T-helper 2 cell treated with Interferon-gamma antibody and Interleukin-4, amounts not matched to agents 5 μg/mL and 100 μg/mL, for 36 hours (primary cell): Measurements from ENCODE around the gene NAP1L5.

Experiments used
- DNase-seq: peaks from one replicate; pipeline ENCODE4 v3.0.0; 2021; ENCODE audit warnings: low spot score
- H3K27ac Mint-ChIP-seq: one replicate; pipeline ENCODE4 v1.8.0; 2021; ENCODE audit warnings: mild to moderate bottlenecking, mixed read lengths
- H3K27me3 Mint-ChIP-seq: one replicate; pipeline ENCODE4 v1.8.0; 2021; ENCODE audit warnings: low read depth, mixed read lengths
- H3K36me3 Mint-ChIP-seq: one replicate; pipeline ENCODE4 v1.8.0; 2021; ENCODE audit warnings: low read depth, mixed read lengths
- H3K4me1 Mint-ChIP-seq: one replicate; pipeline ENCODE4 v1.8.0; 2021; ENCODE audit warnings: low read depth, mixed read lengths
- H3K4me3 Mint-ChIP-seq: one replicate; pipeline ENCODE4 v1.8.0; 2022; ENCODE audit warnings: mild to moderate bottlenecking, moderate library complexity, mixed read lengths
- H3K9me3 Mint-ChIP-seq: one replicate; pipeline ENCODE4 v1.8.0; 2021; ENCODE audit warnings: mixed read lengths

The NAP1L5 gene

DNA sequence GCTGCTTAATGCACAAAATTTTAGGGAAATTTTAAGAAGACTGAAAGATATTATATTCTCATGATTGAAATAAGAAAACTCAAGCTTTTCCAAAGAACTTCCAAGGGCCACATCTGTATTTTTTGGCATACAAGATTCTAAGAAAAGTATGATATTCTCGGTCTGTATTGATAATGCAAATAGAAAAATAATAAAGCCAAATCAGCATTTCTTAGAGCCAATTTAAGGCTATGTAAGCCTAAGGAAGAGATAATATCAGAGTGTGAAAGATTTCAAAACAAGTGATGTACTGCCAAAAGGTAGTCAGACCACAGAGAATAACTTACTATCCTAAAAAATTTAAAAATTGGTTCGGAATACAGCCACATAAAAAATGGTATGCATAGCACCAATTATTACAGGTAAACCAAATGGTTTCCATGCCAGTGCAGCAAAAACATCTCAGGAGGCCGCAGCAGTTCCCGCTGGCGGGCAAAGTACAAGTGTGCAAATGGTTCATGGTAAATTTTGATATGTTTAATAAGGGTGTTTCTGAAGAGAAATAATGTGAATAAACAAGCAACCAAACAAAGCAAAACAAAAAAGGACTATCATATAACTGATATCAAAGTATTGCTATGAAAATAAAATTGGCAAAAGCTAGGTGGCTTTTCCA, 35.2 kb upstream of the NAP1L5 start:
- no peak overlapping the region for H3K4me3 Mint-ChIP-seq
- no peaks in the 10 kb centered on the region for H3K9me3 Mint-ChIP-seq
- no peaks in the 10 kb centered on the region for H3K27me3 Mint-ChIP-seq
- peaks cover 3% of the 10 kb centered on the region for H3K4me1 Mint-ChIP-seq
- H3K27ac Mint-ChIP-seq, result no peak overlapping the region
- peaks cover 19% of the 10 kb centered on the region for H3K36me3 Mint-ChIP-seq
- DNase-seq, result no peak

DNA sequence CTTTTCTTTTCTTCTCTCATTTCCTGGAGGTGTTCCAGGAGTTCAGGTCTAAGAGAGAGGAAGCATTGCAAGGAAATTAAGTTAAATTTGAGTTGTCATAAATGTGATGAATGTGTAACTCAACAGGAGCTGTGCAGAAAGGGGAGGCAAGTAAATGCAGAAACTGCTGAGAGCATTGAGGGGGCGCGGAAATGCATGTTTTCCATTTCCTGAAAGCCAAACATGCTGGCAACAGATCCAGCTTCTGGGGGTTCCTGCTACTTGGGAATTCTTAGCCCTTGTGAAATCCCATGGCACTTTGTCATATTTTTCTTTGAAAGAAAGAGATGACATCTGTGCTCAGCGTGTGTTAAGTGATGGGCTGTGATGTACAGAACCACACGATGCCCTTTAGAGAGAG, 33.8 kb upstream of the NAP1L5 start:
- H3K27me3 Mint-ChIP-seq, result no peaks in the 10 kb centered on the region
- peaks cover 25% of the 10 kb centered on the region for H3K36me3 Mint-ChIP-seq
- no peaks in the 10 kb centered on the region for H3K9me3 Mint-ChIP-seq
- H3K27ac Mint-ChIP-seq, result no peak overlapping the region
- DNase-seq, result no peak
- no peaks in the 10 kb centered on the region for H3K4me1 Mint-ChIP-seq
- H3K4me3 Mint-ChIP-seq, result no peak overlapping the region

DNA sequence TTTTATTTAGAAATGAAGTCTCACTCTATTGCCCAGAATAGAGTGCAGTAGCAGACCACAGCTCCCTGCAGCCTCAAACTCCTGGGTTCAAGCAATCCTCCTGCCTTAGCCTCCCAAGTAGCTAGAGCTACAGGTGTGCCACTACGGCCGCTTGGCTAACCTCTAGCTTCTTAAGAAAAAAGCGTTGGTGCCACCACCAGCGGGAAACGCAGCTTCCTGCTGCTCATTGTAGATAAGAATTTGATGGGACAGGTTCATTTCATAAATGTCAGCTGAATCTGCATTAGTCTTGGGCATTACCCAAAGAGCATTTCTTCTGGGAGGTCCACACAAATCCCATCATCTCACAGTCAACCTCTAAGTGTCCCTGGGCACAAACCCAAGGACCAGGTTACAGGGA, 33.2 kb upstream of the NAP1L5 start:
- Mint-ChIP-seq H3K4me3 (no peak overlapping the region), H3K27ac (no peak overlapping the region), H3K9me3 (no peaks in the 10 kb centered on the region), H3K27me3 (no peaks in the 10 kb centered on the region), H3K4me1 (no peaks in the 10 kb centered on the region), H3K36me3 (peaks cover 23% of the 10 kb centered on the region)
- no peak for DNase-seq

DNA sequence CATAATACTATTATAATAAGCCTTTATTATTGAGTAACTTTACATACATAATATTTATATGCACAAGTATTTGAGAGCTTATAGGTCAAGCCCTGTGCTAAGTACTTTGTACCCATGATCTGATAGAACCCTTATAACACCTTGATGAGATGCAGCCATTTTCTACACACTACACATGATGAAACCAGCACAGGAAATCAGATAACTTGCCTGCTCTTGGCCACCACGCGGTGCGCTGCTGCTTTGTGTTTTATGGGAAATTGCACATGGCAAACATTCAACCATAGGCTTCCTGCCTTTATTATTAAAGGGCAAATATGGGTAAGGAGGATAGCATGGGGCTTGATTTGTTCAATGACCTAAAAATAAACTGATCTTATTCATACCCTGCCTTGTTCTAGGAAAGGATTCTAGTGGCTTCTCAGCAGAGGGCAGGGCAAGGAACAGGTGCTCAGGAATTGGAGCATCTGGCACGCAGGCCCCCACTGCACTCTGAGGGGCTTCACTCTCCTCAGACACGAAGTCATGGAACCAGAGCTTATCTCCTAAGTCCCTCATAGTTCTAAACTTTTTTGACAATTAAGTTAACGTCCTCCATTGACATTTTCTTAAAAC, 31.6 kb upstream of the NAP1L5 start:
- peaks cover 23% of the 10 kb centered on the region for H3K36me3 Mint-ChIP-seq
- H3K27me3 Mint-ChIP-seq, result no peaks in the 10 kb centered on the region
- no peak for DNase-seq
- H3K27ac Mint-ChIP-seq, result no peak overlapping the region
- H3K4me3 Mint-ChIP-seq, result no peak overlapping the region
- no peaks in the 10 kb centered on the region for H3K9me3 Mint-ChIP-seq
- no peaks in the 10 kb centered on the region for H3K4me1 Mint-ChIP-seq

DNA sequence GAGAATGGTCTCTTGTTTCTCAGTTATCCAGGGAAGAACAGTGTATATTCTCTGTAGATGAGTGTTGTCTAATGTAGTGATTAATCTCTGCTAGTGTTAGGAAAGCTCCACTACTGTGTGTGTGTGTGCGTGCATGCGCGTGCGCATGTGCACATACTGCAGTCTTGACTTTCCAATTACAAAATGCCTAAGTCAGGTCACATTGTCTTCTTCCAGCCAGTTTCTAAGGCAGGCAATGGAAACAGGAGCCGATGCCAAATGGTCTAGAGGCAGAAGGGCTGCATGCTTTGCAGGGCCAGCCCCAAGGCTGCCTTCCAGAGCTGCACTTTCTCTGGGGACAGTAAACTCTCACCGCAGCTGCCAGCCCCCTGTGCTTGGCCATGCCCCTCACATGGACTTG, 30.5 kb upstream of the NAP1L5 start:
- Mint-ChIP-seq H3K9me3 (no peaks in the 10 kb centered on the region), H3K27me3 (no peaks in the 10 kb centered on the region), H3K4me1 (no peaks in the 10 kb centered on the region), H3K36me3 (peaks cover 23% of the 10 kb centered on the region), H3K27ac (no peak overlapping the region), H3K4me3 (no peak overlapping the region)
- DNase-seq, result no peak

DNA sequence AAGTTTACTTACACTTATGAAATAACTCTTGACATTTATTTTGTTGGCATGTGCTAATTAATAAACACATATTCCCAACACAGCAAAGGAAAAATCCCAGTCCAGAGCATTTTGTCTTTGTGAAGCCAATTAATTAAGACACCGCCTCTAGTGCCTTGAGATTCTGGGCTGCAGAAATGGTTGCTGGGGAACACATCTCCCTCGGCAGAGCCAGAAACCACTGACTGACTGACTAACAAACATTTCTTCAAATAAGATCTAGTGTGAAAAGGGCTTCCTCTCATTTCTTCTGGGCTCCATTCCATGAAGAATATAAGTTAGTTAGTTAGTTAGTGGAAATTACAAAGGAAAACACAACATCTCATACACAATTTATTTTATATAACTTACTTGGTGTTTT, 28.4 kb upstream of the NAP1L5 start:
- no peaks in the 10 kb centered on the region for H3K27me3 Mint-ChIP-seq
- no peak overlapping the region for H3K27ac Mint-ChIP-seq
- no peaks in the 10 kb centered on the region for H3K4me1 Mint-ChIP-seq
- DNase-seq, result no peak
- no peaks in the 10 kb centered on the region for H3K9me3 Mint-ChIP-seq
- no peak overlapping the region for H3K4me3 Mint-ChIP-seq
- H3K36me3 Mint-ChIP-seq, result peaks cover 22% of the 10 kb centered on the region

DNA sequence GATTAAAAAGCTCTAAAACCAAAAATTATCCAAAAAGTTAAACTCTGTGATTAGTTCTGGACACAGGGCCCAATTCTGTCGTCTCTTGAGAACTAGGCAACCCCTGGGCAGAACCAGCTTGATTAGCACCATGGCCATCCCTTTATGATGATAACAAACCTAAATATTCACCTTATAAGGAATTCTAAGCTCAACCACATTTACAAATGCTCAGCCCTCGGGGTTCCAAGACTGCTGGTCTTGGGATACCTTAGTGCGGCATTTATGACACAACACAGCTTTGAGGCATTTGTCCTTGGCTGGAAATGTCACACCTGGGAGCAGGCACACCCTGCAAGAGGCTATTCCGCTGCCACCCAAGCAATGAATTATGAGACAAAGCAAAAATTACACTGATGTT, 27.5 kb upstream of the NAP1L5 start:
- Mint-ChIP-seq H3K4me1 (no peaks in the 10 kb centered on the region), H3K9me3 (no peaks in the 10 kb centered on the region), H3K27ac (no peak overlapping the region), H3K27me3 (no peaks in the 10 kb centered on the region), H3K36me3 (peaks cover 18% of the 10 kb centered on the region), H3K4me3 (no peak overlapping the region)
- no peak for DNase-seq

DNA sequence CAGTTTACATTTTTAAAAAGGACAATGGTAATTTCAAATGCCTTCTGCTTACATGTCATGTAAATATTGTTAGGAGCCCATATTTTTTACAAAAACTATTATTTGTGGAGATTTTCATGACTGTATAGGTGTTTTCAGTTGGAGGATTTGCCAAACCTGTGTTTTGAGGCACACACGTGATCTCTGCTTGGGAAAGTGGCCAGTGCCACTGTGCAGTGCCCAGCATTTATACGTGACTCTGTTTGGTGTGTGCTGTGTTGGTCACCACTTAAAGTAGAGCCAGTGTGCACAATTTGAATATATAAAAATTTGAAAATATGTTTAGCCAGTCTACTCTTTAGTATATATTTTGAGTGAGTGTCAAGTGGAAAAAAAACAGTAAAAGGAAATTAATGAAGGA, 26.8 kb upstream of the NAP1L5 start:
- no peaks in the 10 kb centered on the region for H3K27me3 Mint-ChIP-seq
- peaks cover 18% of the 10 kb centered on the region for H3K36me3 Mint-ChIP-seq
- no peak overlapping the region for H3K4me3 Mint-ChIP-seq
- no peaks in the 10 kb centered on the region for H3K9me3 Mint-ChIP-seq
- H3K4me1 Mint-ChIP-seq, result no peaks in the 10 kb centered on the region
- no peak for DNase-seq
- no peak overlapping the region for H3K27ac Mint-ChIP-seq

DNA sequence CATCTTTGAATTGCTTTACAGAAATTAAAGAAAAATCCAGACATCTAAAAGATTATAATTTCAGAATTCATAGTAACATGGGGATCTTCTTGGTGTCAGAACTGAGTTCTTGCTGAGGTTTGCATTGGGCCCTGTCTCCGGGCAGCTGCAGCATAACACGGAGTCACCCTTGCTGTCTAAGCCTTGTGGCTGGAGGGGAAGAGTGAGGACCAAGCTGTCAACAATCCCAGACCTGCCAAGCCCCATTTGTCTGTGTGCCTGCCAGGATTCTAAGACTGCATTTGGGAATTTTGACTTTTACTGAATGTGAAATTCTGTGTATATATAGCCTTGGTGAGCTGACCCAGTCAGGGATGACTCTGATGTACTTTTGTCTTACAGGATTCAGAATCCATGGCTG, 25.2 kb upstream of the NAP1L5 start:
- peaks cover 19% of the 10 kb centered on the region for H3K36me3 Mint-ChIP-seq
- no peak for DNase-seq
- peaks cover 11% of the 10 kb centered on the region for H3K9me3 Mint-ChIP-seq
- no peaks in the 10 kb centered on the region for H3K27me3 Mint-ChIP-seq
- no peak overlapping the region for H3K4me3 Mint-ChIP-seq
- no peak overlapping the region for H3K27ac Mint-ChIP-seq
- no peaks in the 10 kb centered on the region for H3K4me1 Mint-ChIP-seq

DNA sequence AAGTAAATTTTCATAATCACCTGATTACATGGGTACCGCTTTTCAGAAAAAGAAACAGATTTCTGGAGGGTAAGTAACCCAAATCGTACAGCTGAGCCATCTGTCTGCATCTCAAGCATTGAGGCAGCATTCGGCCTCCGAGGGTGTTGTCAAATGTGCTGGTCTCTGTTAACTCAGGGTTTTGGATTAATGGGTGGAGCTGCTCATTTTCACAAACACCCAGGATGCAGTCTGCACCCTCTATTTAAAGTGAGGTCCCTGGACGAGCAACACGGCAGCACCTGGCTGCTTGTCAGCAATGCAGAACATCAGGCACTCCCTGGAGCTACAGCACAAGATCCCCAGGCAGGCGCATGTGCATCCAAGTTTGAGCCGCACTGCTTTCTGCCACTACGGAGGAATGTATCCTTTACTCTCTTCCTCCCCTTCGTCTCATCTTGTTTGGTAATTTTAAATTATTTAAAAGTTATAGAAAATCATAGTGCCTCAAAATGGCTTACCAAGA, 24.7 kb upstream of the NAP1L5 start:
- Mint-ChIP-seq H3K9me3 (peaks cover 16% of the 10 kb centered on the region), H3K27ac (no peak overlapping the region), H3K4me1 (no peaks in the 10 kb centered on the region), H3K36me3 (peaks cover 22% of the 10 kb centered on the region), H3K27me3 (no peaks in the 10 kb centered on the region), H3K4me3 (no peak overlapping the region)
- DNase-seq, result no peak

DNA sequence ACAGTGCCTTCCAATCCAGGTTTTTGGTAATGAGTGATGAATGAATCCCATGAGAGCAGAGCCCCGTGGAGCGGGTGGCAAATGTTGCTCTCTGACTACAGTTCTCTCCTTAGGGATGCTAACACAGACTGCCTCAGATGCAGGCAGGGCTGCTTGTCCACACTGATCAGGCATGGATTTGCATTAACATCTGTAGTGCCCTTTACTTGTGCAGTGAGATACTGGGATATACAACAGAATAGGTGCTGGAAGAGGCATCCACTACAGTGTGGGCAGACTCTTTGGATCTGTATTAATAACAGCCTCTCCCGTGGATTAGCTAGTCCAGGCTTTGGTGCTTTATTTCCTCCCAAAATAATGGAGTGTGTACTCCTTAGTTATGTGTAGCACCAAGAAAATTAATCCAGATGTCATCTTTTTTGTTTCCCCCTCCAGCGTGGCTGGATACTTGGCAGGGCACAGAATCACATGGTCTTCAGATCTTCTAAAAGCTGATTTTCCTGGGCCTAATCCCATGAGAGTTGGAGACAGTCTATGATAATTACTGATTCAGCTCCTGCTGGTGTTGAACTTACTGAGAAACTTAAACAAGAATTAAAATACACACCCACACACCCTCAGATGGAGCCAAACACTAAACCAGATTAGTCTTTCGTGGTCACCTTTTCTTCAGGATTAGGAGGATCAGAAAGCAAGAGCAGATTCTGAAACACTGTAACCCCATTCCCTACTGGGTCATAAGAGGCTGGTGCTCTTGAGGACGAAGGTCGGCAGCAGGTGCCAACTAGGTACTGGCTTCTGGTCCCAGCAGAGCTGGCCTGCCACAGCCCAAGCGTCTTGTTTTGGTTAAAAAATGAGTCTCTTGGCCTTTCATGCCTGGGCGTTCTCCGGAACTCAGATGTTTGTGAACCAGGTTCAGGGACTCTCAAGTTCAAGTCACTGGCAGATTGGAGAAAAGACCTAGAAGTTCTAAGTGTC, 23.1 kb upstream of the NAP1L5 start:
- Mint-ChIP-seq H3K9me3 (peaks cover 30% of the 10 kb centered on the region), H3K36me3 (peaks cover 31% of the 10 kb centered on the region), H3K4me3 (no peak overlapping the region), H3K4me1 (no peaks in the 10 kb centered on the region), H3K27me3 (no peaks in the 10 kb centered on the region), H3K27ac (no peak overlapping the region)
- no peak for DNase-seq

DNA sequence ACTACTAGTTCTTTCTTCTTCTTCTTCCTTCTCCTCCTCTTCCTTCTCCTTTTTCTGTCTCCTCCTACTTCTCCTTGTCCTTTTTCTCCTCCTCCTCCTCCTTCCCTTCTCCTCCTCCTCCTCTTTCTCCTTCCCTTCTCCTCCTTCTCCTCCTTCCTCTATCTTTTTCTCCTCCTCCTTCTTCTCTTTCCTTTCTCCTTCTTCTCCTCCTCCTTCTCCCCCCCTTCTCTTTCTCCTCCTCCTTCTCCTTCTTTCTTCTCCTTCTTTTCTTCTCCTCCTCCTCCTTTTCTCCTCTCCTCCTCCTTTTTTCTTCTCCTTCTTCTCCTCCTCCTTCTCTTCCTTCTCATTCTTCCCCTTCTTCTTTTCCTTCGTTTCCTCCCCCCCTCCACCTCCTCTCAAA, 21.8 kb upstream of the NAP1L5 start:
- H3K36me3 Mint-ChIP-seq, result peaks cover 42% of the 10 kb centered on the region
- no peak for DNase-seq
- H3K9me3 Mint-ChIP-seq, result peaks cover 35% of the 10 kb centered on the region
- H3K27ac Mint-ChIP-seq, result no peak overlapping the region
- H3K4me3 Mint-ChIP-seq, result no peak overlapping the region
- H3K27me3 Mint-ChIP-seq, result no peaks in the 10 kb centered on the region
- H3K4me1 Mint-ChIP-seq, result no peaks in the 10 kb centered on the region

DNA sequence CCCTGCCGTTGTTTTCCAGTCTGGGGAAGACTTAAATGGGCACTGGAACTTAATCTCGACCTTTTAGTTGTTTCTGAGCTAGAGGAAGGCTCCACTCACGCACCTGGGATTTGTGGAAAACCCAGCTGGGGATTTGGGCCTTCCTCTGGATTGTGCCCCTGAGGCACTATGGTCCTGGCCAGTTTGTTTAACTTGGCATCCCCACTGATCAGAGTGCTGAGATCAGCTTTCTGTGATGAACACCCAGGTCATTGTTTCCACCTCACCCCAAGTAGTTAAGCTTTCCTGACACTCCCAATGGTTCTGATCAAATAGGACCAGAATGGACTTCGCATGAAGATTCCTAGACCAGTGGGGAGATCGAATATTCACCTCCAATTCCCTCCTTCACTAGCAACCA, 20.5 kb upstream of the NAP1L5 start:
- H3K36me3 Mint-ChIP-seq, result peaks cover 50% of the 10 kb centered on the region

DNA sequence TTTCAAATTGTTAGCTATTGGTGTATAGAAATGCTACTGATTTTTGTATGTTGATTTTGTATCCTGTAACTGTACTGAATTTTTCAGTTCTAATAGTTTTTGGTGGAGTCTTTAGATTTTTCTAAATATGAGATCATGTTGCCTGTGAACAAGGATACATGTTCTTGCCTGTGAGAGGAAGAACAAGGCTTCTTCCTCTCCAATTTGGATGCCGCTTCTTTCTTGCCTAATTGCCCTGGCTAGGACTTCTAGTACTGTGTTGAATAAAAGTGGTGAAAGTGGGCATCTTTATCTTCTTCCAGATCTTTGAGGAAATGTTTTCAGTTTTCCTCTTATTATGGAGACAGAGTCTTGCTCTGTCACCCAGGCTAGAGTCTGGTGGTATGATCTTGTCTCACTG, 16.2 kb upstream of the NAP1L5 start:
- peaks cover 70% of the 10 kb centered on the region for H3K36me3 Mint-ChIP-seq
- H3K4me1 Mint-ChIP-seq, result no peaks in the 10 kb centered on the region
- no peak overlapping the region for H3K4me3 Mint-ChIP-seq
- H3K9me3 Mint-ChIP-seq, result peaks cover 38% of the 10 kb centered on the region
- no peak for DNase-seq
- no peak overlapping the region for H3K27ac Mint-ChIP-seq
- H3K27me3 Mint-ChIP-seq, result no peaks in the 10 kb centered on the region

More for the DNA sequence above, 20.5 kb upstream of the NAP1L5 start:
- no peak overlapping the region for H3K4me3 Mint-ChIP-seq
- peaks cover 36% of the 10 kb centered on the region for H3K9me3 Mint-ChIP-seq
- H3K27me3 Mint-ChIP-seq, result no peaks in the 10 kb centered on the region
- H3K27ac Mint-ChIP-seq, result no peak overlapping the region
- no peaks in the 10 kb centered on the region for H3K4me1 Mint-ChIP-seq
- no peak for DNase-seq
